HepG2 (cell line): ENCODE measurements around the gene HAGH. TPM values are rescaled to one million over a fixed set of nuclear protein-coding genes. Genes with fewer than 3 reads are reported as not detected.

ENCODE experiments used
- KDM1A ChIP-seq: IDR thresholded peaks from 2 replicates; pipeline ENCODE4 v1.6.1; 2016; ENCODE audit warnings: missing compliant biosample characterization
- MEIS2 ChIP-seq: sonication (generic); formaldehyde crosslinking; IDR thresholded peaks from 2 replicates; pipeline ENCODE4 v1.9.0; 2021; ENCODE audit warnings: mild to moderate bottlenecking, missing genetic modification reagents
- NKX3-1 ChIP-seq: sonication (generic); formaldehyde crosslinking; IDR thresholded peaks from 2 replicates; pipeline ENCODE4 v1.5.0; 2020; ENCODE audit warnings: missing genetic modification reagents
- RFXAP ChIP-seq: sonication (generic); formaldehyde crosslinking; IDR thresholded peaks from 2 replicates; pipeline ENCODE4 v1.4.0; 2020; ENCODE audit warnings: missing genetic modification reagents, borderline replicate concordance
- SCMH1 ChIP-seq: sonication (generic); formaldehyde crosslinking; IDR thresholded peaks from 2 replicates; pipeline ENCODE4 v1.9.0; 2021; ENCODE audit warnings: missing genetic modification reagents, mild to moderate bottlenecking, borderline replicate concordance
- SIN3B ChIP-seq: fragments of 150-350 bp; IDR thresholded peaks from 2 replicates; pipeline ENCODE4 v1.6.1; 2014; ENCODE audit warnings: low read length
- SKIL ChIP-seq: sonication (generic); formaldehyde crosslinking; IDR thresholded peaks from 2 replicates; pipeline ENCODE4 v1.8.0; 2022; ENCODE audit warnings: missing genetic modification reagents, mild to moderate bottlenecking, moderate library complexity, borderline replicate concordance
- SP4 ChIP-seq: sonication (generic); formaldehyde crosslinking; IDR thresholded peaks from 2 replicates; pipeline ENCODE4 v1.8.1; 2023; ENCODE audit warnings: mild to moderate bottlenecking, missing genetic modification reagents
- TEF ChIP-seq: sonication (generic); formaldehyde crosslinking; IDR thresholded peaks from 2 replicates; pipeline ENCODE4 v1.5.0; 2020; ENCODE audit warnings: missing genetic modification reagents
- ZNF615 ChIP-seq: sonication (generic); formaldehyde crosslinking; IDR thresholded peaks from 2 replicates; pipeline ENCODE4 v1.5.0; 2020; ENCODE audit warnings: mild to moderate bottlenecking, missing genetic modification reagents, borderline replicate concordance
- ZNF850 ChIP-seq: sonication (generic); formaldehyde crosslinking; conservative IDR thresholded peaks from 2 replicates; pipeline ENCODE4 v1.9.0; 2021; ENCODE audit warnings: mild to moderate bottlenecking, missing genetic modification reagents
- polyA plus RNA-seq, 8 experiments: library from polyadenylated mRNA; depleted of rRNA in 3 of 8; stranded (reverse) in 7 of 8; unstranded in 1 of 8; fragments of >200 nt; fragmentation: Illumina TruSeq in 4 of 8; extraction: Trizol in 4 of 8; gene quantifications; 2 replicates each; pipeline versions ENCODE4 v1.2.1 to v1.2.3, GENCODE V29; 2011 to 2016; ENCODE audit warnings: low read depth in 4 of 8, missing spikeins in 1 of 8, mixed read lengths in 1 of 8; ENCODE audit not compliant: insufficient read depth in 1 of 8
- total RNA-seq, 5 experiments: library from RNA; depleted of rRNA; stranded (reverse); fragments of >200 nt; fragmentation: Illumina TruSeq; extraction: Trizol; gene quantifications; 2 replicates each; pipeline ENCODE4 v1.2.3, GENCODE V29; 2016; ENCODE audit warnings: low read depth in 1 of 5
- TF ChIP-seq, protein P1 (sequence below): fragments of 450-650 bp; IDR thresholded peaks from 2 replicates; pipeline ENCODE4 v1.6.1; 2017; ENCODE audit warnings: mild to moderate bottlenecking
- TF ChIP-seq, protein P2 (sequence below), 2 experiments: fragments of 450-650 bp in 1 of 2; sonication (generic) in 1 of 2; formaldehyde crosslinking in 1 of 2; IDR thresholded peaks; 2 replicates each; pipeline versions ENCODE4 v1.6.1 to v1.8.0; 2016 to 2022; ENCODE audit warnings: antibody characterized with exemption in 1 of 2, mild to moderate bottlenecking in 1 of 2, missing genetic modification reagents in 1 of 2
- TF ChIP-seq, protein P3 (sequence below): IDR thresholded peaks from 2 replicates; pipeline ENCODE4 v1.6.1; 2016; ENCODE audit warnings: control low read depth

Gene HAGH
- total and polyA plus RNA-seq, 2 of the 13 experiments (the other 11 are each of a cell fraction or from before 2014, with no cell fraction given) = 70.4 to 95.4 TPM

GRCh38 chr16:1812732-1813163, 13.9 kb downstream of the HAGH start (continued):
- TF ChIP-seq, protein P1, sequence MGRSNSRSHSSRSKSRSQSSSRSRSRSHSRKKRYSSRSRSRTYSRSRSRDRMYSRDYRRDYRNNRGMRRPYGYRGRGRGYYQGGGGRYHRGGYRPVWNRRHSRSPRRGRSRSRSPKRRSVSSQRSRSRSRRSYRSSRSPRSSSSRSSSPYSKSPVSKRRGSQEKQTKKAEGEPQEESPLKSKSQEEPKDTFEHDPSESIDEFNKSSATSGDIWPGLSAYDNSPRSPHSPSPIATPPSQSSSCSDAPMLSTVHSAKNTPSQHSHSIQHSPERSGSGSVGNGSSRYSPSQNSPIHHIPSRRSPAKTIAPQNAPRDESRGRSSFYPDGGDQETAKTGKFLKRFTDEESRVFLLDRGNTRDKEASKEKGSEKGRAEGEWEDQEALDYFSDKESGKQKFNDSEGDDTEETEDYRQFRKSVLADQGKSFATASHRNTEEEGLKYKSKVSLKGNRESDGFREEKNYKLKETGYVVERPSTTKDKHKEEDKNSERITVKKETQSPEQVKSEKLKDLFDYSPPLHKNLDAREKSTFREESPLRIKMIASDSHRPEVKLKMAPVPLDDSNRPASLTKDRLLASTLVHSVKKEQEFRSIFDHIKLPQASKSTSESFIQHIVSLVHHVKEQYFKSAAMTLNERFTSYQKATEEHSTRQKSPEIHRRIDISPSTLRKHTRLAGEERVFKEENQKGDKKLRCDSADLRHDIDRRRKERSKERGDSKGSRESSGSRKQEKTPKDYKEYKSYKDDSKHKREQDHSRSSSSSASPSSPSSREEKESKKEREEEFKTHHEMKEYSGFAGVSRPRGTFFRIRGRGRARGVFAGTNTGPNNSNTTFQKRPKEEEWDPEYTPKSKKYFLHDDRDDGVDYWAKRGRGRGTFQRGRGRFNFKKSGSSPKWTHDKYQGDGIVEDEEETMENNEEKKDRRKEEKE = no peak
- TF ChIP-seq MEIS2 (CRISPR knock-in tag) (peak; percentile 32; the same call in 1 of the 2 replicates), NKX3-1 (no peak), KDM1A (CRISPR knock-in tag) (no peak), TEF (no peak), SKIL (no peak), SCMH1 (CRISPR knock-in tag) (no peak), ZNF615 (no peak), ZNF850 (CRISPR knock-in tag) (no peak), SIN3B (no peak), SP4 (peak; percentile 29; the same call in 1 of the 2 replicates), RFXAP (CRISPR knock-in tag) (0 out of 2 replicates have a peak, but pooled peaks have one; percentile 34)
- TF ChIP-seq, protein P2, sequence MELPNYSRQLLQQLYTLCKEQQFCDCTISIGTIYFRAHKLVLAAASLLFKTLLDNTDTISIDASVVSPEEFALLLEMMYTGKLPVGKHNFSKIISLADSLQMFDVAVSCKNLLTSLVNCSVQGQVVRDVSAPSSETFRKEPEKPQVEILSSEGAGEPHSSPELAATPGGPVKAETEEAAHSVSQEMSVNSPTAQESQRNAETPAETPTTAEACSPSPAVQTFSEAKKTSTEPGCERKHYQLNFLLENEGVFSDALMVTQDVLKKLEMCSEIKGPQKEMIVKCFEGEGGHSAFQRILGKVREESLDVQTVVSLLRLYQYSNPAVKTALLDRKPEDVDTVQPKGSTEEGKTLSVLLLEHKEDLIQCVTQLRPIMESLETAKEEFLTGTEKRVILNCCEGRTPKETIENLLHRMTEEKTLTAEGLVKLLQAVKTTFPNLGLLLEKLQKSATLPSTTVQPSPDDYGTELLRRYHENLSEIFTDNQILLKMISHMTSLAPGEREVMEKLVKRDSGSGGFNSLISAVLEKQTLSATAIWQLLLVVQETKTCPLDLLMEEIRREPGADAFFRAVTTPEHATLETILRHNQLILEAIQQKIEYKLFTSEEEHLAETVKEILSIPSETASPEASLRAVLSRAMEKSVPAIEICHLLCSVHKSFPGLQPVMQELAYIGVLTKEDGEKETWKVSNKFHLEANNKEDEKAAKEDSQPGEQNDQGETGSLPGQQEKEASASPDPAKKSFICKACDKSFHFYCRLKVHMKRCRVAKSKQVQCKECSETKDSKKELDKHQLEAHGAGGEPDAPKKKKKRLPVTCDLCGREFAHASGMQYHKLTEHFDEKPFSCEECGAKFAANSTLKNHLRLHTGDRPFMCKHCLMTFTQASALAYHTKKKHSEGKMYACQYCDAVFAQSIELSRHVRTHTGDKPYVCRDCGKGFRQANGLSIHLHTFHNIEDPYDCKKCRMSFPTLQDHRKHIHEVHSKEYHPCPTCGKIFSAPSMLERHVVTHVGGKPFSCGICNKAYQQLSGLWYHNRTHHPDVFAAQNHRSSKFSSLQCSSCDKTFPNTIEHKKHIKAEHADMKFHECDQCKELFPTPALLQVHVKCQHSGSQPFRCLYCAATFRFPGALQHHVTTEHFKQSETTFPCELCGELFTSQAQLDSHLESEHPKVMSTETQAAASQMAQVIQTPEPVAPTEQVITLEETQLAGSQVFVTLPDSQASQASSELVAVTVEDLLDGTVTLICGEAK (IDR thresholded peaks at IDR 0.05) = no peak
- TF ChIP-seq, protein P2 (CRISPR knock-in tag; IDR thresholded peaks at IDR 0.05) = no peak
- TF ChIP-seq, protein P3, sequence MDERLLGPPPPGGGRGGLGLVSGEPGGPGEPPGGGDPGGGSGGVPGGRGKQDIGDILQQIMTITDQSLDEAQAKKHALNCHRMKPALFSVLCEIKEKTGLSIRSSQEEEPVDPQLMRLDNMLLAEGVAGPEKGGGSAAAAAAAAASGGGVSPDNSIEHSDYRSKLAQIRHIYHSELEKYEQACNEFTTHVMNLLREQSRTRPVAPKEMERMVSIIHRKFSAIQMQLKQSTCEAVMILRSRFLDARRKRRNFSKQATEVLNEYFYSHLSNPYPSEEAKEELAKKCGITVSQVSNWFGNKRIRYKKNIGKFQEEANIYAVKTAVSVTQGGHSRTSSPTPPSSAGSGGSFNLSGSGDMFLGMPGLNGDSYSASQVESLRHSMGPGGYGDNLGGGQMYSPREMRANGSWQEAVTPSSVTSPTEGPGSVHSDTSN (CRISPR knock-in tag) = no peak
